Heart right ventricle (tissue), 16 donors: ENCODE measurements around the gene NCAN. TPM values are rescaled to one million over a fixed set of nuclear protein-coding genes. Genes with fewer than 3 reads are reported as not detected.
"Not testable (repeated sequence)": the region's sequence is repeated elsewhere in the genome, so short reads cannot be mapped to it uniquely, and the experiment has no call there.

Experiments used
- ATAC-seq, 8 donors: fragments of 200-7000 bp; cut with Tn5 transposase; one replicate each; pipeline ENCODE4 v1.9.1; 2020; ENCODE audit warnings: mild to moderate bottlenecking in 8 of 8, moderate library complexity in 8 of 8, moderate number of reproducible peaks in 1 of 8
- DNase-seq, 2 donors: peaks; one replicate each; pipeline ENCODE4 v3.0.0-alpha.2; 2020
- H3K27ac ChIP-seq, 10 donors: fragments of 200-600 bp; sonication (generic) in 2 of 10; one replicate each; pipeline versions ENCODE4 v1.5.0 to v1.8.0; 2020 to 2022; ENCODE audit warnings: mild to moderate bottlenecking in 3 of 10
- H3K27me3 ChIP-seq, 7 donors: fragments of 200-600 bp; one replicate each; pipeline ENCODE4 v1.8.0; 2021 to 2022; ENCODE audit warnings: mild to moderate bottlenecking in 2 of 7
- H3K36me3 ChIP-seq, 9 donors: fragments of 200-600 bp; sonication (generic) in 1 of 9; one replicate each; pipeline versions ENCODE4 v1.5.0 to v1.8.0; 2020 to 2022; ENCODE audit warnings: mild to moderate bottlenecking in 2 of 9
- H3K4me1 ChIP-seq, 9 donors: fragments of 200-600 bp; sonication (generic) in 1 of 9; one replicate each; pipeline versions ENCODE4 v1.5.0 to v1.8.0; 2020 to 2022; ENCODE audit warnings: mild to moderate bottlenecking in 4 of 9
- H3K4me3 ChIP-seq, 10 donors: fragments of 200-600 bp; sonication (generic) in 2 of 10; one replicate each; pipeline versions ENCODE4 v1.5.0 to v1.8.0; 2020 to 2022; ENCODE audit warnings: mild to moderate bottlenecking in 7 of 10, moderate library complexity in 2 of 10
- H3K9me3 ChIP-seq, 11 donors: fragments of 200-600 bp in 10 of 11; sonication (generic) in 2 of 11; one replicate each; pipeline versions ENCODE4 v1.5.0 to v1.8.0; 2013 to 2022; ENCODE audit warnings: mild to moderate bottlenecking in 2 of 11, control low read depth in 1 of 11, moderate library complexity in 1 of 11
- CTCF ChIP-seq, 9 donors: fragments of 200-600 bp; sonication (generic) in 2 of 9; IDR thresholded peaks; one replicate each; pipeline versions ENCODE4 v1.5.0 to v1.8.0; 2021 to 2022; ENCODE audit warnings: antibody characterized with exemption in 9 of 9, mild to moderate bottlenecking in 5 of 9, moderate library complexity in 1 of 9
- WGBS, 2 donors: extraction: QIAGEN DNeasy Blood & Tissue Kit; methylation state at CpG; one replicate each; pipeline ENCODE4 v1.1.7; 2013; ENCODE audit warnings: inconsistent platforms in 1 of 2; 5-methylcytosine and 5-hydroxymethylcytosine counted together
- intact Hi-C, 10 donors: fragments of 100-400 bp; cut with DNase I; formaldehyde crosslinking; loops; one replicate each; pipeline versions ENCODE4 v1.11.1 to v1.14.2; 2022
- polyA plus RNA-seq, 2 donors: library from polyadenylated mRNA; stranded (reverse); fragments of 200-250 nt; gene quantifications; one replicate each; pipeline ENCODE4 v1.2.3, GENCODE V29; 2013
- total RNA-seq, 10 donors: library from RNA; stranded (reverse); fragmentation: NEBNext Ultra II Directional in 3 of 10; extraction: Animal tissue kit (Norgen Biotek cat#: 25700) in 3 of 10; gene quantifications; one replicate each; pipeline versions ENCODE4 v1.2.1 to v1.2.4, GENCODE V29; 2021 to 2023
- donor health status: Arrhythmogenic right ventricular cardiomyopathy.
- donor health status: ischemic (EF 13 %, LVEDD 7.1; RV severe dilation, severe dysfunction).
- donor health status: healthy with polysubstance abuse.
- donor health status: DM: no; HTN: yes; CAD: no.
- donor health status: DM: no; HTN: no; CAD: no.
- donor health status: ischemic (EF 25% LVEDD 6.9; RV normal size, moderate dysfunction).
- donor health status: ischemic (EF 25% LVEDD 5.7; RV mildly dilated, moderate dysfunction).
- donor health status: healthy.
- donor health status: DM: yes; HTN: yes; CAD: no.
- donor health status: Ischemic cardiomyopathy.
- donor health status: ischemic (EF 35%, LVEDD 5.7; RV mildly dilated, moderate dysfunction).
- donor health status: nonischemic (EF 11% LVEDD 7.7; RV severe dilation, severe dysfunction).
- donor health status: DM: yes; HTN: yes; CAD: no.
- donor health status: PGD.
- donor health status: ischemic (EF 29% LVEDD 5.4; RV normal size, mild dysfunction).
- donor health status: nonischemic (EF 23%, LVEDD 6.1; RV moderate dilation, normal function).

The NCAN gene
- total and polyA plus RNA-seq, 12 donors: not detected

- Histone ChIP-seq H3K4me1 (no peaks in the 10 kb centered on the region), H3K36me3 (no peaks in the 10 kb centered on the region), H3K4me3 (no peak overlapping the region), H3K9me3 (peaks cover 0 to 19% (median 7%) of the 10 kb centered on the region in 11 donors), H3K27ac (no peak overlapping the region), H3K27me3 (peaks cover 0 to 26% (median 11%) of the 10 kb centered on the region in 7 donors)
- intact Hi-C loops: no loop called here
- TF ChIP-seq CTCF (IDR thresholded peaks at IDR 0.05): no peak
- DNase-seq (no peak), ATAC-seq (no peak)
Measured at GRCh38 chr19:19239675-19240074, 27.9 kb downstream of the NCAN start.

GRCh38 chr19:19240476-19240875 lies 28.7 kb downstream of the NCAN start:
- TF ChIP-seq CTCF (IDR thresholded peaks at IDR 0.05): no peak
- no peaks in the 10 kb centered on the region for H3K4me1 ChIP-seq
- ATAC-seq (no peak), DNase-seq (no peak)
- peaks cover 0 to 11% (median 0%) of the 10 kb centered on the region in 11 donors for H3K9me3 ChIP-seq
- no peaks in the 10 kb centered on the region for H3K36me3 ChIP-seq
- intact Hi-C loops: no loop called here
- H3K27me3 ChIP-seq: peaks cover 0 to 34% (median 11%) of the 10 kb centered on the region in 7 donors
- H3K4me3 ChIP-seq: no peak overlapping the region
- no peak overlapping the region for H3K27ac ChIP-seq
- 77 to 84% methylated on average over 9 of the region's 9 CpGs for whole genome bisulfite sequencing, 2 donors

GRCh38 chr19:19250196-19250801 lies 38.5 kb downstream of the NCAN start:
- 40 to 48% methylated on average over 5 of the region's 5 CpGs for WGBS, 2 donors
- no peak overlapping the region for H3K27ac ChIP-seq
- TF ChIP-seq CTCF (IDR thresholded peaks at IDR 0.05): no peak
- intact Hi-C loops: no loop called here
- H3K4me1 ChIP-seq: no peaks in the 10 kb centered on the region
- no peak for DNase-seq
- H3K36me3 ChIP-seq: no peaks in the 10 kb centered on the region
- no peaks in the 10 kb centered on the region for H3K9me3 ChIP-seq
- no peak overlapping the region for H3K4me3 ChIP-seq
- peaks cover 0 to 65% (median 42%) of the 10 kb centered on the region in 7 donors for H3K27me3 ChIP-seq
- ATAC-seq: no peak

- peaks cover 0 to 85% (median 72%) of the 10 kb centered on the region in 7 donors for H3K27me3 ChIP-seq
- H3K27ac ChIP-seq, H3K4me3 ChIP-seq, H3K9me3 ChIP-seq, ATAC-seq, H3K36me3 ChIP-seq, intact Hi-C loops, H3K4me1 ChIP-seq, DNase-seq: not testable (repeated sequence)
- 88 to 89% methylated on average over 6 of the region's 6 CpGs for WGBS, 2 donors
Measured at GRCh38 chr19:19253409-19253808, 41.7 kb downstream of the NCAN start.
